ENCODE results near the gene DUS2. TPM values are rescaled to one million over a fixed set of nuclear protein-coding genes. Genes with fewer than 3 reads are reported as not detected.
A peak's percentile ranks its signal among the peaks of the same experiment; 100 is the strongest.

DUS2 gene
- total and polyA plus RNA-seq, 9 of the 15 experiments (the other 6 are each of a cell fraction or from before 2014, with no cell fraction given) = 5.8 to 22.5 (median 20.6) TPM

- TF ChIP-seq CBFB (CRISPR knock-in tag; IDR thresholded peaks at IDR 0.05) (peak; percentile 71; the same call in 1 of the 2 replicates), ZNF583 (CRISPR knock-in tag; IDR thresholded peaks at IDR 0.05) (no peak), ZNF212 (CRISPR knock-in tag; IDR thresholded peaks at IDR 0.05) (no peak), CREB1 (IDR thresholded peaks at IDR 0.05) (peak; percentile 96), CREB1 (CRISPR knock-in tag; IDR thresholded peaks at IDR 0.05) (peak; percentile 100), GATAD2A (IDR thresholded peaks at IDR 0.05) (no peak), NR2C2 (CRISPR knock-in tag; IDR thresholded peaks at IDR 0.05) (peak; percentile 91), NR2C2 (tag; IDR thresholded peaks at IDR 0.05) (peak; percentile 96), MEF2D (tag; conservative IDR thresholded peaks at IDR 0.05; ENCODE audit: low read depth) (no peak), POLR2AphosphoS2 (IDR thresholded peaks at IDR 0.05; ENCODE audit: low read length) (no peak; the same call in 1 of the 2 replicates), ZC3H8 (IDR thresholded peaks at IDR 0.05) (no peak), E2F3 (CRISPR knock-in tag; IDR thresholded peaks at IDR 0.05) (0 out of 2 replicates have a peak, but pooled peaks have one; percentile 22), HDAC8 (tag; IDR thresholded peaks at IDR 0.05) (peak; percentile 65; the same call in 1 of the 2 replicates), ZEB2 (IDR thresholded peaks at IDR 0.05) (peak; percentile 12; the same call in 1 of the 2 replicates), FOXO4 (CRISPR knock-in tag; IDR thresholded peaks at IDR 0.05) (no peak), TCF7 (IDR thresholded peaks at IDR 0.05; ENCODE audit: borderline replicate concordance) (no peak), JUNB (CRISPR knock-in tag; conservative IDR thresholded peaks at IDR 0.05) (no peak)
- TF ChIP-seq, protein P1, sequence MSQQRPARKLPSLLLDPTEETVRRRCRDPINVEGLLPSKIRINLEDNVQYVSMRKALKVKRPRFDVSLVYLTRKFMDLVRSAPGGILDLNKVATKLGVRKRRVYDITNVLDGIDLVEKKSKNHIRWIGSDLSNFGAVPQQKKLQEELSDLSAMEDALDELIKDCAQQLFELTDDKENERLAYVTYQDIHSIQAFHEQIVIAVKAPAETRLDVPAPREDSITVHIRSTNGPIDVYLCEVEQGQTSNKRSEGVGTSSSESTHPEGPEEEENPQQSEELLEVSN (IDR thresholded peaks at IDR 0.05; ENCODE audit: borderline replicate concordance in 1 of 2, extremely low read depth in 1 of 2, insufficient read depth in 1 of 2, insufficient read length in 1 of 2, low read depth in 1 of 2, low read length in 1 of 2, poor library complexity in 1 of 2, severe bottlenecking in 1 of 2) = peak; percentile 64
- TF ChIP-seq, protein P2, sequence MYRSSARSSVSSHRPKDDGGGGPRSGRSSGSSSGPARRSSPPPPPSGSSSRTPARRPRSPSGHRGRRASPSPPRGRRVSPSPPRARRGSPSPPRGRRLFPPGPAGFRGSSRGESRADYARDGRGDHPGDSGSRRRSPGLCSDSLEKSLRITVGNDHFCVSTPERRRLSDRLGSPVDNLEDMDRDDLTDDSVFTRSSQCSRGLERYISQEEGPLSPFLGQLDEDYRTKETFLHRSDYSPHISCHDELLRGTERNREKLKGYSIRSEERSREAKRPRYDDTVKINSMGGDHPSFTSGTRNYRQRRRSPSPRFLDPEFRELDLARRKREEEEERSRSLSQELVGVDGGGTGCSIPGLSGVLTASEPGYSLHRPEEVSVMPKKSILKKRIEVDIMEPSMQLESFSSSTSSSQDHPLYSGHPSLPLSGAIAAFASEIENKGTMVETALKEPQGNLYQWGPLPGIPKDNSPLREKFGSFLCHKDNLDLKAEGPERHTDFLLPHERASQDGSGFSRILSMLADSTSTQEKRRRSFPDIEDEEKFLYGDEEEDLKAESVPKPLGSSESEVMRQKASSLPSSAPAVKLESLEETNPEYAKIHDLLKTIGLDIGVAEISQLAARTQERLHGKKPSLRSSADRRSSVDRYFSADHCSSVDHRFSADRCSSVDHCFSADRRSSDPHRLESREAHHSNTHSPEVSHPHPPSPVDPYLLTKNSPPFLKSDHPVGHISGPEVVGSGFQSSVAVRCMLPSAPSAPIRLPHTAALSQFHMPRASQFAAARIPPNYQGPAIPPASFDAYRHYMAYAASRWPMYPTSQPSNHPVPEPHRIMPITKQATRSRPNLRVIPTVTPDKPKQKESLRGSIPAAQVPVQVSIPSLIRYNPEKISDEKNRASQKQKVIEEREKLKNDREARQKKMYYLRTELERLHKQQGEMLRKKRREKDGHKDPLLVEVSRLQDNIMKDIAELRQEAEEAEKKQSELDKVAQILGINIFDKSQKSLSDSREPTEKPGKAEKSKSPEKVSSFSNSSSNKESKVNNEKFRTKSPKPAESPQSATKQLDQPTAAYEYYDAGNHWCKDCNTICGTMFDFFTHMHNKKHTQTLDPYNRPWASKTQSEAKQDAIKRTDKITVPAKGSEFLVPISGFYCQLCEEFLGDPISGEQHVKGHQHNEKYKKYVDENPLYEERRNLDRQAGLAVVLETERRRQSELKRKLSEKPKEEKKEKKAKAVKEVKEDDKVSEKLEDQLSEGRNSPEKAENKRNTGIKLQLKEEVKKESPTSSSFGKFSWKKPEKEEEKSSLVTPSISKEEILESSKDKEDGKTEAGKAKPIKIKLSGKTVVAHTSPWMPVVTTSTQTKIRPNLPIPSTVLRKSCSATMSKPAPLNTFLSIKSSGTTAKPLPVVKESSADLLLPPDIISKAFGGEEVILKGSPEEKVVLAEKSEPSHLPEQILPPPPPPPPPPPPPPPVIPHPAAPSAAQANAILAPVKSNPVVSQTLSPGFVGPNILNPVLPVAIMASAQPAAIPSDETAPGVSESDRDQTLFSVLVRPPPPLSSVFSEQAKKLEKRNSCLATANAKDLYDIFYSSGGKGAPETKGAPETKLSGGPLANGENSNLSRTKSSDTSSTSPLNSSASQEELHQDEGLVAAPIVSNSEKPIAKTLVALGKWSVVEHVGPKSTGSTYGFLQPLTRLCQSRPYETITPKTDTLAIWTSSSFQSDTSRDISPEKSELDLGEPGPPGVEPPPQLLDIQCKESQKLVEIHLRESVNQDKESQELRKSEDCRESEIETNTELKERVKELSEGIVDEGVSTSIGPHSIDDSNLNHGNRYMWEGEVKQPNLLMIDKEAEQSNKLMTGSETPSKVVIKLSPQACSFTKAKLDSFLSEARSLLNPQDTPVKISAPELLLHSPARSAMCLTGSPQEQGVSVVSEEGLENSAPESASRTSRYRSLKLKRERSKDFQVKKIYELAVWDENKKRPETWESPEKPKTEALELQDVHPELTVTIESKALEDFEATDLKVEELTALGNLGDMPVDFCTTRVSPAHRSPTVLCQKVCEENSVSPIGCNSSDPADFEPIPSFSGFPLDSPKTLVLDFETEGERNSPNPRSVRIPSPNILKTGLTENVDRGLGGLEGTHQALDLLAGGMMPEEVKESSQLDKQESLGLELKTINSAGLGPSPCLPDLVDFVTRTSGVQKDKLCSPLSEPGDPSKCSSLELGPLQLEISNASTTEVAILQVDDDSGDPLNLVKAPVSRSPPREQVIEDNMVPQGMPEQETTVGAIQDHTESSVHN (IDR thresholded peaks at IDR 0.05; ENCODE audit: borderline replicate concordance in 1 of 2, low read depth in 1 of 2) = no peak
These were observed at the start of gene DUS2, which contains the start of gene DDX28 (continued) for GRCh38 chr16:68022728-68023537.
